K562 (cell line): Measurements from ENCODE around the gene AKR1C3. TPM values are rescaled to one million over a fixed set of nuclear protein-coding genes. Genes with fewer than 3 reads are reported as not detected.

Experiments used
- ARID1B ChIP-seq: fragments of 450-650 bp; IDR thresholded peaks from 2 replicates; pipeline ENCODE4 v1.6.1; 2016; ENCODE audit warnings: antibody characterized with exemption, mild to moderate bottlenecking, inconsistent platforms
- DMBX1 ChIP-seq: fragments of 250-450 bp; sonication (Bioruptor Pico); IDR thresholded peaks from 2 replicates; pipeline ENCODE4 v1.8.0; 2022; ENCODE audit warnings: inconsistent platforms, mild to moderate bottlenecking, moderate library complexity, borderline replicate concordance
- ELF4 ChIP-seq: fragments of 450-650 bp; formaldehyde crosslinking; IDR thresholded peaks from 2 replicates; pipeline ENCODE4 v1.4.0; 2022; ENCODE audit warnings: missing genetic modification characterization
- FOXA3 ChIP-seq, 2 experiments: fragments of 450-650 bp in 1 of 2; sonication (generic) in 1 of 2; formaldehyde crosslinking; IDR thresholded peaks in 1 of 2; conservative IDR thresholded peaks in 1 of 2; 2 replicates each; pipeline versions ENCODE4 v1.4.0 to v1.8.0; 2020 to 2022; ENCODE audit warnings: mild to moderate bottlenecking in 2 of 2, missing genetic modification reagents in 1 of 2
- FOXK2 ChIP-seq, 2 experiments: fragments of 450-650 bp; IDR thresholded peaks in 1 of 2; conservative IDR thresholded peaks in 1 of 2; 2 replicates each; pipeline ENCODE4 v1.6.1; 2016; ENCODE audit warnings: low read depth in 2 of 2, mild to moderate bottlenecking in 1 of 2
- KLF1 ChIP-seq: fragments of 450-650 bp; IDR thresholded peaks from 2 replicates; pipeline ENCODE4 v1.6.1; 2016; ENCODE audit warnings: missing genetic modification characterization, missing compliant biosample characterization
- MYC ChIP-seq, 2 experiments: fragments of 250-450 bp in 1 of 2; sonication (Bioruptor Pico) in 1 of 2; IDR thresholded peaks; 2 replicates each; pipeline versions ENCODE4 v1.5.1 to v1.6.1; 2012 to 2021; ENCODE audit warnings: low read depth in 2 of 2, borderline replicate concordance in 1 of 2, improper control_type of control experiment in 1 of 2, low read length in 1 of 2, mild to moderate bottlenecking in 1 of 2, moderate library complexity in 1 of 2
- NRF1 ChIP-seq, 2 experiments: fragments of 450-650 bp; IDR thresholded peaks in 1 of 2; conservative IDR thresholded peaks in 1 of 2; 2 replicates each; pipeline ENCODE4 v1.6.1; 2014; ENCODE audit warnings: mild to moderate bottlenecking in 2 of 2
- RAD21 ChIP-seq, 2 experiments: fragments of 250-450 bp in 1 of 2; fragments of 450-650 bp in 1 of 2; sonication (Bioruptor Pico) in 1 of 2; formaldehyde crosslinking in 1 of 2; IDR thresholded peaks in 1 of 2; conservative IDR thresholded peaks in 1 of 2; 2 replicates each; pipeline versions ENCODE4 v1.4.0 to v1.8.0; 2020 to 2022; ENCODE audit warnings: mild to moderate bottlenecking in 2 of 2, moderate library complexity in 1 of 2
- RAD51 ChIP-seq: fragments of 450-650 bp; IDR thresholded peaks from 2 replicates; pipeline ENCODE4 v1.7.1; 2016; ENCODE audit warnings: low read depth, mild to moderate bottlenecking, borderline replicate concordance
- SOX6 ChIP-seq: fragments of 450-650 bp; IDR thresholded peaks from 2 replicates; pipeline ENCODE4 v1.6.1; 2014; ENCODE audit warnings: mild to moderate bottlenecking
- TAF1 ChIP-seq: IDR thresholded peaks from 2 replicates; pipeline ENCODE4 v1.6.1; 2011; ENCODE audit warnings: mild to moderate bottlenecking, low read length, moderate library complexity; ENCODE audit not compliant: insufficient read depth, control insufficient read depth, severe bottlenecking; ENCODE audit errors: extremely low read depth
- TAF7 ChIP-seq: fragments of 450-650 bp; IDR thresholded peaks from 2 replicates; pipeline ENCODE4 v1.6.1; 2016; ENCODE audit warnings: missing genetic modification characterization, missing compliant biosample characterization
- XRCC4 ChIP-seq: IDR thresholded peaks from one replicate; pipeline ENCODE4 v1.6.1; 2011; ENCODE audit not compliant: insufficient read depth, insufficient read length; ENCODE audit errors: extremely low read depth
- ZFP36 ChIP-seq: fragments of 150-350 bp; IDR thresholded peaks from 2 replicates; pipeline ENCODE4 v1.6.1; 2018; ENCODE audit warnings: low read length, low read depth; ENCODE audit not compliant: partially characterized antibody
- ZNF398 ChIP-seq: fragments of 250-450 bp; sonication (Bioruptor Pico); IDR thresholded peaks from 2 replicates; pipeline ENCODE4 v1.8.0; 2021; ENCODE audit warnings: moderate library complexity, mild to moderate bottlenecking, inconsistent platforms
- polyA plus RNA-seq, 8 experiments: library from polyadenylated mRNA; depleted of rRNA in 4 of 8; stranded (reverse) in 5 of 8; unstranded in 3 of 8; fragments of >200 nt; fragmentation: Nextera tagmentation in 2 of 8; fragmentation: Illumina TruSeq in 1 of 8; extraction: Ambion mirVana in 2 of 8; extraction: Trizol in 1 of 8; gene quantifications; 2 replicates each; pipeline versions ENCODE4 v1.2.1 to v1.2.3, GENCODE V29; 2011 to 2014; ENCODE audit warnings: inconsistent platforms in 1 of 8, missing spikeins in 1 of 8
- total RNA-seq, 7 experiments: library from RNA; depleted of rRNA in 6 of 7; stranded (reverse); fragments of >200 nt in 6 of 7; fragmentation: Illumina TruSeq in 2 of 7; extraction: Trizol in 2 of 7; gene quantifications; 2 replicates each; pipeline versions ENCODE4 v1.2.1 to v1.2.3, GENCODE V29; 2011 to 2021; ENCODE audit warnings: low replicate concordance in 1 of 7

Gene AKR1C3
- total and polyA plus RNA-seq, 9 of the 15 experiments (the other 6 are each of a cell fraction or from before 2014, with no cell fraction given), result 4.6 to 20.4 (median 10.1) TPM

- TF ChIP-seq ZNF398 (CRISPR knock-in tag), result no peak
- TF ChIP-seq FOXK2 (conservative IDR thresholded peaks at IDR 0.05 in 1 of 2, IDR thresholded peaks at IDR 0.05 in 1 of 2; ENCODE audit: low read depth in 2 of 2), result peak; percentile 26 to 30; a peak in 1 of 4 replicates
- TF ChIP-seq ZFP36, result no peak
- TF ChIP-seq DMBX1, result 0 out of 2 replicates have a peak, but pooled peaks have one; percentile 26
- no peak for TF ChIP-seq XRCC4
- 0 out of 2 replicates have a peak, but pooled peaks have one; percentile 21 for TF ChIP-seq KLF1 (tag)
- TF ChIP-seq TAF1, result peak; percentile 51
- peak; percentile 93 for TF ChIP-seq ARID1B
- no peak for TF ChIP-seq FOXA3 (CRISPR knock-in tag; conservative IDR thresholded peaks at IDR 0.05 in 1 of 2, IDR thresholded peaks at IDR 0.05 in 1 of 2)
- 0 out of 2 replicates have a peak, but pooled peaks have one; percentile 56 for TF ChIP-seq ELF4 (CRISPR knock-in tag)
- peak; percentile 95 for TF ChIP-seq SOX6
- peak in 1 of 2 experiments; percentile 20; a peak in 1 of 4 replicates for TF ChIP-seq NRF1 (conservative IDR thresholded peaks at IDR 0.05 in 1 of 2, IDR thresholded peaks at IDR 0.05 in 1 of 2)
- TF ChIP-seq RAD51, result peak; percentile 48
- peak; percentile 92 for TF ChIP-seq TAF7 (tag)
- TF ChIP-seq MYC (IDR thresholded peaks at IDR 0.05; ENCODE audit: low read depth, low read length), result peak; percentile 67
- no peak for TF ChIP-seq MYC (CRISPR knock-in tag; IDR thresholded peaks at IDR 0.05; ENCODE audit: borderline replicate concordance, low read depth)
- peak in 1 of 2 experiments; percentile 26; a peak in 1 of 4 replicates for TF ChIP-seq RAD21 (CRISPR knock-in tag; conservative IDR thresholded peaks at IDR 0.05 in 1 of 2, IDR thresholded peaks at IDR 0.05 in 1 of 2)
These were observed 22.6 kb upstream of the AKR1C3 start (continued) for GRCh38 chr10:5071411-5072198.
